ENCODE results near the gene ZNF385C. TPM values are rescaled to one million over a fixed set of nuclear protein-coding genes. Genes with fewer than 3 reads are reported as not detected.

The ZNF385C gene
- total and polyA plus RNA-seq, 2 of the 13 experiments (the other 11 are each of a cell fraction or from before 2014, with no cell fraction given): 2.3 to 6.1 TPM

DNA sequence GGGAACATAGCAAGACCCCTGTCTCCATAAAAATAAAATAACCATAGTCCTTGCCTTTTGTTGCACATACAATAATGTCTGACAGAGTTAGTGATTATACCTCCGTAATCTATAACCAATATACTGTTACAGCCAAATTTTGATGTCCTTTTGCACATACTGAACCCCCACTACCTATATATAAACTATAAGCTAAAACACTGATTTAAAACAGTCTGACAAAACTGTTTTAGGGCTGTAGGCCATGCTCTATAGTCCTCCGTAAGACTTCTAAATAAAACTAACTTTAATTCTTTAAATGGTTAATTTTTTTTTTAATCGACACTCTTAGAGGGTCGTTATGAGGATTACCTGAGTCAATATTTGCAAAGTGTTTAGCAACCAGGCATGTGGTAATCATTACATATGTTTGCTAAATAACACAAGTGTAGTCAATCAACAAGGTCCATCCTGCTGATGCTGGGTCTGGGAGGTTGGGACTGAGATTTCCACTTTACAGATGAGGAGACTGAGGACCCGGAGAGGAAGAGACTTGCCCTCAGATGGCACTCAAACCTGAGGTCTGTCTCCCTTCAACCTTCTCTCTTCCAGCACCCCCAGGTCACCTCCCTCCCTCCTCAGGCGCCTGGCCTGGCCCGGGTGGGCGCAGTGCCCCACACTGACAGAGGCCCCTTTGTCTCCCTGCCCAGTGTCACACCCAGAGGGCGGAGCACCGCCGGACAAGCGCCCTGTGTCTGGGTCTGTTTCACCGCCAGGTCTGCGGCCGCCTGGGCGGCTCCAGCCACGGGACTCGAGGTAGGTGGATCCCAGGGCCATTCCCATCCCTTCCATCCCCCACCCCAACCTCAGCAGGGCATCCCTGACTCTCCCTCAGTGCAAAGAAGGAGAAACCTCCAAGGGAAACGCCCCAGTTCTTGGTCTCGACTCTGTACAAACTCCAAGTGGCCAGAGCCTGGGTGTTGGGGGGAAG is 10.3 kb downstream of the ZNF385C start (continued):
- no peak for TF ChIP-seq ATAD3A (CRISPR knock-in tag; IDR thresholded peaks at IDR 0.05)
- no peak for TF ChIP-seq PLRG1 (conservative IDR thresholded peaks at IDR 0.05)
- 0 out of 2 replicates have a peak, but pooled peaks have one; percentile 46 for TF ChIP-seq ZSCAN31 (CRISPR knock-in tag; IDR thresholded peaks at IDR 0.05; ENCODE audit: low read depth)
- no peak for TF ChIP-seq SIX4 (CRISPR knock-in tag; IDR thresholded peaks at IDR 0.05)
- TF ChIP-seq, protein P1, sequence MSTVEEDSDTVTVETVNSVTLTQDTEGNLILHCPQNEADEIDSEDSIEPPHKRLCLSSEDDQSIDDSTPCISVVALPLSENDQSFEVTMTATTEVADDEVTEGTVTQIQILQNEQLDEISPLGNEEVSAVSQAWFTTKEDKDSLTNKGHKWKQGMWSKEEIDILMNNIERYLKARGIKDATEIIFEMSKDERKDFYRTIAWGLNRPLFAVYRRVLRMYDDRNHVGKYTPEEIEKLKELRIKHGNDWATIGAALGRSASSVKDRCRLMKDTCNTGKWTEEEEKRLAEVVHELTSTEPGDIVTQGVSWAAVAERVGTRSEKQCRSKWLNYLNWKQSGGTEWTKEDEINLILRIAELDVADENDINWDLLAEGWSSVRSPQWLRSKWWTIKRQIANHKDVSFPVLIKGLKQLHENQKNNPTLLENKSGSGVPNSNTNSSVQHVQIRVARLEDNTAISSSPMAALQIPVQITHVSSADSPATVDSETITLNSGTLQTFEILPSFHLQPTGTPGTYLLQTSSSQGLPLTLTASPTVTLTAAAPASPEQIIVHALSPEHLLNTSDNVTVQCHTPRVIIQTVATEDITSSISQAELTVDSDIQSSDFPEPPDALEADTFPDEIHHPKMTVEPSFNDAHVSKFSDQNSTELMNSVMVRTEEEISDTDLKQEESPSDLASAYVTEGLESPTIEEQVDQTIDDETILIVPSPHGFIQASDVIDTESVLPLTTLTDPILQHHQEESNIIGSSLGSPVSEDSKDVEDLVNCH (CRISPR knock-in tag; IDR thresholded peaks at IDR 0.05): no peak
- no peak for TF ChIP-seq AGO2 (optimal IDR thresholded peaks at IDR 0.05; ENCODE audit: low read depth, low read length)
- TF ChIP-seq RFXAP (CRISPR knock-in tag; IDR thresholded peaks at IDR 0.05; ENCODE audit: borderline replicate concordance): no peak
- TF ChIP-seq, protein P2, sequence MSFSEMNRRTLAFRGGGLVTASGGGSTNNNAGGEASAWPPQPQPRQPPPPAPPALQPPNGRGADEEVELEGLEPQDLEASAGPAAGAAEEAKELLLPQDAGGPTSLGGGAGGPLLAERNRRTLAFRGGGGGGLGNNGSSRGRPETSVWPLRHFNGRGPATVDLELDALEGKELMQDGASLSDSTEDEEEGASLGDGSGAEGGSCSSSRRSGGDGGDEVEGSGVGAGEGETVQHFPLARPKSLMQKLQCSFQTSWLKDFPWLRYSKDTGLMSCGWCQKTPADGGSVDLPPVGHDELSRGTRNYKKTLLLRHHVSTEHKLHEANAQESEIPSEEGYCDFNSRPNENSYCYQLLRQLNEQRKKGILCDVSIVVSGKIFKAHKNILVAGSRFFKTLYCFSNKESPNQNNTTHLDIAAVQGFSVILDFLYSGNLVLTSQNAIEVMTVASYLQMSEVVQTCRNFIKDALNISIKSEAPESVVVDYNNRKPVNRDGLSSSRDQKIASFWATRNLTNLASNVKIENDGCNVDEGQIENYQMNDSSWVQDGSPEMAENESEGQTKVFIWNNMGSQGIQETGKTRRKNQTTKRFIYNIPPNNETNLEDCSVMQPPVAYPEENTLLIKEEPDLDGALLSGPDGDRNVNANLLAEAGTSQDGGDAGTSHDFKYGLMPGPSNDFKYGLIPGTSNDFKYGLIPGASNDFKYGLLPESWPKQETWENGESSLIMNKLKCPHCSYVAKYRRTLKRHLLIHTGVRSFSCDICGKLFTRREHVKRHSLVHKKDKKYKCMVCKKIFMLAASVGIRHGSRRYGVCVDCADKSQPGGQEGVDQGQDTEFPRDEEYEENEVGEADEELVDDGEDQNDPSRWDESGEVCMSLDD (CRISPR knock-in tag; IDR thresholded peaks at IDR 0.05; ENCODE audit: borderline replicate concordance): no peak
- TF ChIP-seq ARNT (IDR thresholded peaks at IDR 0.05): no peak
- TF ChIP-seq, protein P3, sequence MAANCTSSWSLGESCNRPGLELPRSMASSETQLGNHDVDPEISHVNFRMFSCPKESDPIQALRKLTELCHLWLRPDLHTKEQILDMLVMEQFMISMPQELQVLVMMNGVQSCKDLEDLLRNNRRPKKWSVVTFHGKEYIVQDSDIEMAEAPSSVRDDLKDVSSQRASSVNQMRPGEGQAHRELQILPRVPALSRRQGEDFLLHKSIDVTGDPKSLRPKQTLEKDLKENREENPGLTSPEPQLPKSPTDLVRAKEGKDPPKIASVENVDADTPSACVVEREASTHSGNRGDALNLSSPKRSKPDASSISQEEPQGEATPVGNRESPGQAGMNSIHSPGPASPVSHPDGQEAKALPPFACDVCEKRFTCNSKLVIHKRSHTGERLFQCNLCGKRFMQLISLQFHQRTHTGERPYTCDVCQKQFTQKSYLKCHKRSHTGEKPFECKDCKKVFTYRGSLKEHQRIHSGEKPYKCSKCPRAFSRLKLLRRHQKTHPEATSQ (CRISPR knock-in tag; IDR thresholded peaks at IDR 0.05; ENCODE audit: borderline replicate concordance): no peak
- no peak for TF ChIP-seq MED13 (CRISPR knock-in tag; IDR thresholded peaks at IDR 0.05)
- TF ChIP-seq, protein P4, sequence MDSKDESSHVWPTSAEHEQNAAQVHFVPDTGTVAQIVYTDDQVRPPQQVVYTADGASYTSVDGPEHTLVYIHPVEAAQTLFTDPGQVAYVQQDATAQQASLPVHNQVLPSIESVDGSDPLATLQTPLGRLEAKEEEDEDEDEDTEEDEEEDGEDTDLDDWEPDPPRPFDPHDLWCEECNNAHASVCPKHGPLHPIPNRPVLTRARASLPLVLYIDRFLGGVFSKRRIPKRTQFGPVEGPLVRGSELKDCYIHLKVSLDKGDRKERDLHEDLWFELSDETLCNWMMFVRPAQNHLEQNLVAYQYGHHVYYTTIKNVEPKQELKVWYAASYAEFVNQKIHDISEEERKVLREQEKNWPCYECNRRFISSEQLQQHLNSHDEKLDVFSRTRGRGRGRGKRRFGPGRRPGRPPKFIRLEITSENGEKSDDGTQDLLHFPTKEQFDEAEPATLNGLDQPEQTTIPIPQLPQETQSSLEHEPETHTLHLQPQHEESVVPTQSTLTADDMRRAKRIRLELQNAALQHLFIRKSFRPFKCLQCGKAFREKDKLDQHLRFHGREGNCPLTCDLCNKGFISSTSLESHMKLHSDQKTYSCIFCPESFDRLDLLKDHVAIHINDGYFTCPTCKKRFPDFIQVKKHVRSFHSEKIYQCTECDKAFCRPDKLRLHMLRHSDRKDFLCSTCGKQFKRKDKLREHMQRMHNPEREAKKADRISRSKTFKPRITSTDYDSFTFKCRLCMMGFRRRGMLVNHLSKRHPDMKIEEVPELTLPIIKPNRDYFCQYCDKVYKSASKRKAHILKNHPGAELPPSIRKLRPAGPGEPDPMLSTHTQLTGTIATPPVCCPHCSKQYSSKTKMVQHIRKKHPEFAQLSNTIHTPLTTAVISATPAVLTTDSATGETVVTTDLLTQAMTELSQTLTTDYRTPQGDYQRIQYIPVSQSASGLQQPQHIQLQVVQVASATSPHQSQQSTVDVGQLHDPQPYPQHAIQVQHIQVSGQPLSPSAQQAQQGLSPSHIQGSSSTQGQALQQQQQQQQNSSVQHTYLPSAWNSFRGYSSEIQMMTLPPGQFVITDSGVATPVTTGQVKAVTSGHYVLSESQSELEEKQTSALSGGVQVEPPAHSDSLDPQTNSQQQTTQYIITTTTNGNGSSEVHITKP (CRISPR knock-in tag; IDR thresholded peaks at IDR 0.05; ENCODE audit: low read depth): no peak
- TF ChIP-seq ZNF768 (CRISPR knock-in tag; IDR thresholded peaks at IDR 0.05): peak; percentile 39; the same call in 1 of the 2 replicates
- no peak for TF ChIP-seq TEAD2 (CRISPR knock-in tag; IDR thresholded peaks at IDR 0.05)
- TF ChIP-seq ZBTB42 (CRISPR knock-in tag; IDR thresholded peaks at IDR 0.05): no peak
- peak; percentile 56; the same call in 1 of the 2 replicates for TF ChIP-seq GABPB1 (CRISPR knock-in tag; IDR thresholded peaks at IDR 0.05)
- TF ChIP-seq ATF1 (CRISPR knock-in tag; IDR thresholded peaks at IDR 0.05): no peak
- peak; percentile 62 for TF ChIP-seq ISL2 (CRISPR knock-in tag; IDR thresholded peaks at IDR 0.05)
- no peak for TF ChIP-seq ZNF432 (CRISPR knock-in tag; IDR thresholded peaks at IDR 0.05; ENCODE audit: borderline replicate concordance)
- TF ChIP-seq PHF21A (CRISPR knock-in tag; IDR thresholded peaks at IDR 0.05): peak; percentile 88; the same call in 1 of the 2 replicates
